Mesenchymal stem cell (in vitro differentiated cells and primary cell): ENCODE data around the gene CELSR3.

Experiments used
- DNase-seq: peaks from one replicate; pipeline ENCODE4 v3.0.0-alpha.2; 2013
- H2AFZ ChIP-seq: one replicate; pipeline ENCODE4 v1.6.1; 2013; ENCODE audit warnings: low read depth, mild to moderate bottlenecking, control low read depth, inconsistent platforms, low read length, moderate library complexity
- H2AK5ac ChIP-seq: 2 replicates; pipeline ENCODE4 v1.6.1; 2013; ENCODE audit warnings: low read length, moderate library complexity, mild to moderate bottlenecking, inconsistent platforms; ENCODE audit not compliant: severe bottlenecking
- H2BK120ac ChIP-seq: one replicate; pipeline ENCODE4 v1.6.1; 2013; ENCODE audit warnings: low read depth, mild to moderate bottlenecking, inconsistent platforms, low read length, moderate library complexity
- H2BK12ac ChIP-seq, 2 experiments: one replicate each; pipeline ENCODE4 v1.6.1; 2013; ENCODE audit warnings: inconsistent platforms in 2 of 2, low read length in 2 of 2, mild to moderate bottlenecking in 2 of 2, moderate library complexity in 2 of 2, control low read depth in 1 of 2
- H2BK15ac ChIP-seq: one replicate; pipeline ENCODE4 v1.6.1; 2013; ENCODE audit warnings: mild to moderate bottlenecking, low read depth, inconsistent platforms; ENCODE audit not compliant: poor library complexity, severe bottlenecking
- H2BK5ac ChIP-seq: 2 replicates; pipeline ENCODE4 v1.6.1; 2013; ENCODE audit warnings: low read depth, mild to moderate bottlenecking, low read length, control low read depth, inconsistent platforms; ENCODE audit not compliant: poor library complexity, severe bottlenecking
- H3K14ac ChIP-seq, 2 experiments: one replicate each; pipeline ENCODE4 v1.6.1; 2013; ENCODE audit warnings: inconsistent platforms in 2 of 2, low read length in 2 of 2, control low read depth in 1 of 2, mild to moderate bottlenecking in 1 of 2, moderate library complexity in 1 of 2
- H3K18ac ChIP-seq, 2 experiments: one replicate each; pipeline ENCODE4 v1.6.1; 2013; ENCODE audit warnings: inconsistent platforms in 2 of 2, low read length in 2 of 2, control low read depth in 1 of 2, low read depth in 1 of 2, mild to moderate bottlenecking in 1 of 2
- H3K23ac ChIP-seq, 2 experiments: one replicate each; pipeline ENCODE4 v1.6.1; 2013; ENCODE audit warnings: inconsistent platforms in 2 of 2, low read length in 2 of 2, mild to moderate bottlenecking in 2 of 2, moderate library complexity in 2 of 2, control low read depth in 1 of 2
- H3K27ac ChIP-seq: 2 replicates; pipeline ENCODE4 v1.5.1; 2013; ENCODE audit warnings: mild to moderate bottlenecking, moderate library complexity, low read length, control low read depth, inconsistent platforms; ENCODE audit not compliant: poor library complexity, severe bottlenecking
- H3K27me3 ChIP-seq, 2 experiments: 2 replicates each; pipeline versions ENCODE4 v1.6.1 to v1.7.0; 2013; ENCODE audit warnings: low read length in 2 of 2, mild to moderate bottlenecking in 2 of 2, moderate library complexity in 2 of 2, control low read depth in 1 of 2, inconsistent platforms in 1 of 2; ENCODE audit not compliant: control insufficient read depth in 1 of 2, insufficient read depth in 1 of 2
- H3K36me3 ChIP-seq, 2 experiments: 2 replicates each; pipeline versions ENCODE4 v1.6.1 to v1.7.0; 2013; ENCODE audit warnings: low read length in 2 of 2, control low read depth in 1 of 2, inconsistent platforms in 1 of 2, low read depth in 1 of 2, mild to moderate bottlenecking in 1 of 2; ENCODE audit not compliant: insufficient read depth in 2 of 2, control insufficient read depth in 1 of 2
- H3K4ac ChIP-seq, 2 experiments: one replicate each; pipeline ENCODE4 v1.6.1; 2013; ENCODE audit warnings: inconsistent platforms in 2 of 2, low read length in 2 of 2, mild to moderate bottlenecking in 2 of 2, moderate library complexity in 2 of 2, control low read depth in 1 of 2, low read depth in 1 of 2
- H3K4me1 ChIP-seq: 2 replicates; pipeline ENCODE4 v1.6.1; 2013; ENCODE audit warnings: low read depth, low read length, control low read depth; ENCODE audit not compliant: control insufficient read depth, insufficient read depth
- H3K4me2 ChIP-seq: 2 replicates; pipeline ENCODE4 v1.6.1; 2013; ENCODE audit warnings: low read length, mild to moderate bottlenecking, inconsistent platforms; ENCODE audit not compliant: poor library complexity, severe bottlenecking
- H3K4me3 ChIP-seq, 2 experiments: 2 replicates each; pipeline versions ENCODE4 v1.5.1 to v1.7.0; 2013; ENCODE audit warnings: low read length in 2 of 2, mild to moderate bottlenecking in 2 of 2, control low read depth in 1 of 2, low read depth in 1 of 2; ENCODE audit not compliant: insufficient read depth in 1 of 2
- H3K79me1 ChIP-seq: replicated peaks from 2 replicates; pipeline ENCODE4 v1.6.1; 2013; ENCODE audit warnings: mild to moderate bottlenecking, control low read depth, low read length, inconsistent platforms; ENCODE audit not compliant: poor library complexity, severe bottlenecking
- H3K9ac ChIP-seq: 2 replicates; pipeline ENCODE4 v1.7.0; 2013; ENCODE audit warnings: mild to moderate bottlenecking, low read length, moderate library complexity
- H3K9me3 ChIP-seq: 2 replicates; pipeline ENCODE4 v1.7.0; 2013; ENCODE audit warnings: mild to moderate bottlenecking, low read length; ENCODE audit not compliant: control insufficient read depth
- H4K8ac ChIP-seq: one replicate; pipeline ENCODE4 v1.6.1; 2013; ENCODE audit warnings: inconsistent platforms, mild to moderate bottlenecking, low read length, moderate library complexity
- H4K91ac ChIP-seq: one replicate; pipeline ENCODE4 v1.6.1; 2013; ENCODE audit warnings: mild to moderate bottlenecking, low read length, inconsistent platforms
- WGBS: methylation state at CpG from one replicate; pipeline ENCODE4 v1.1.7; 2013; ENCODE audit warnings: mixed read lengths; 5-methylcytosine and 5-hydroxymethylcytosine counted together

Gene CELSR3

GRCh38 chr3:48655606-48656005, 7.1 kb downstream of the CELSR3 start:
- Histone ChIP-seq H3K27ac (no peak overlapping the region), H3K4me1 (peaks cover 15% of the 10 kb centered on the region), H4K8ac (no peak overlapping the region), H2BK15ac (no peak overlapping the region), H3K79me1 (no peaks in the 10 kb centered on the region), H3K36me3 (peaks cover 0 to 24% of the 10 kb centered on the region in 2 experiments), H2BK5ac (no peak overlapping the region), H2BK12ac (no peak overlapping the region), H3K14ac (no peak overlapping the region), H3K9me3 (no peaks in the 10 kb centered on the region), H4K91ac (no peak overlapping the region), H3K4me3 (no peak overlapping the region), H2AK5ac (no peak overlapping the region), H3K27me3 (peaks cover 0 to 39% of the 10 kb centered on the region in 2 experiments), H2BK120ac (no peak overlapping the region), H3K23ac (peak overlapping the region in 1 of 2 experiments; percentile 28), H3K4ac (no peak overlapping the region), H3K18ac (no peak overlapping the region), H2AFZ (no peak overlapping the region), H3K9ac (no peak overlapping the region), H3K4me2 (no peak overlapping the region)
- DNase-seq, result no peak
- 55% methylated on average over 23 of the region's 30 CpGs for WGBS

DNA sequence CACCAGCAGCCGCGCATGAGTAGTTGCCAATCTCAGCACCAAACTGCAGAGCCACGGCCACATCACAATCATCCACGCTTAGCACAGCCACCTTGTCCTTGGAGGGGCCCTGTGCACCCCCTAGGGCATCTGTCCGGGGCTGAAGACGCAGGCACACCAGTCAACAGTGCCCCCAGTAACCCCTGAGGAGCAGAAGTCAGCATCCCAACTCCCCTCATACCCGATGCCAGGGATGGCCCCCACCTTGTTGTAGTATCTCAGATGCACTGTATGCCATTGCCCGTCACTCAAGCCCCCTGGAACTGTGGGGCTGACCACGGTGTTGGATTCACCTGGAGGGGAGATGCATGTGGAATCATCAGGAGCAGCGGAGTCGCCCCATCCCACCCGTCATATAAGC, 7.6 kb downstream of the CELSR3 start:
- peaks cover 15% of the 10 kb centered on the region for H3K4me1 ChIP-seq
- DNase-seq, result no peak
- no peak overlapping the region for H2BK12ac ChIP-seq
- H2BK120ac ChIP-seq, result no peak overlapping the region
- 95% methylated on average over 12 of the region's 12 CpGs for WGBS
- no peak overlapping the region for H2BK5ac ChIP-seq
- H3K4ac ChIP-seq, result no peak overlapping the region
- H3K9ac ChIP-seq, result no peak overlapping the region
- H3K27me3 ChIP-seq, result peaks cover 0 to 39% of the 10 kb centered on the region in 2 experiments
- H2BK15ac ChIP-seq, result no peak overlapping the region
- H3K18ac ChIP-seq, result no peak overlapping the region
- H2AFZ ChIP-seq, result no peak overlapping the region
- no peak overlapping the region for H2AK5ac ChIP-seq
- no peak overlapping the region for H3K14ac ChIP-seq
- no peaks in the 10 kb centered on the region for H3K79me1 ChIP-seq
- H4K8ac ChIP-seq, result no peak overlapping the region
- no peaks in the 10 kb centered on the region for H3K9me3 ChIP-seq
- H3K36me3 ChIP-seq, result peaks cover 0 to 21% of the 10 kb centered on the region in 2 experiments
- H4K91ac ChIP-seq, result no peak overlapping the region
- no peak overlapping the region for H3K23ac ChIP-seq
- no peak overlapping the region for H3K4me3 ChIP-seq
- H3K4me2 ChIP-seq, result no peak overlapping the region
- no peak overlapping the region for H3K27ac ChIP-seq

DNA sequence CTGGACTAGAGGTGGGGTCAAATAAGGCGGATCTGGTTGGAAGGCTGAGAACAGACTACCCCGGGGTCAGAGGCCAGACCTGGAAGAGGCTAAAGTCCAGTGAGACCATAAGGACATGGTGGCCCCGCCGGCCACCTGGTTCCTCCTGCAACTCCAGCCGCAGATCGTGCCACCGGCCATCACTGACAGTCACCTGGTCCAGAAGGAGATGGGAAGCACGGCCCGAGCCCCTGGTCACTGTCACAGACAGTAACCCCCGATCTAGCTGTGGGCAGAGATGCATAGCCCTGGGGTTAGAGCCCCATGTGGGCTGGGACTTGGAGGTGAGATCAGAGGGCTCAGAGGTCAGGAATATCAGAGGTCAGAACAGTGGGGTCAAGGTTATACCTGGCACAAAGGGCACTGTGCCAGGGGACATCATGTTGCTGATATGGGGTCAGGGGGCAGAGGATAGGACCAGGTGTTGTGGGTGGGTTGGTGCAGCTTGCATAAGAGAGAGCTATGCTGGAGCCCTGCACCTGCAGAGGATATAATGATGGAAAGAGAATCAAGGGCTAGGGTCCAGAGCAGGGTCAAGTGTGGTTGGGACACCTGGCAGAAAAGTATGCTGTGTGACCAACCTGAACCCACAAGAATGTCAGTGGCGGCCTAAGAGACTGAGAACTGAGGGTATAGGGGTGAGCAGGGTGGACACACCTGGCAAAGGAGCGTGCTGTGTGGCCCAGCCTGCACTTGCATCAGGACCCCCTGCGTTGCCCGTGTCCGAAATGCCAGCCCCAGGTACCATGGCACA, 9.6 kb downstream of the CELSR3 start:
- Histone ChIP-seq H3K4ac (no peak overlapping the region), H3K27ac (no peak overlapping the region), H3K14ac (no peak overlapping the region), H3K27me3 (peaks cover 0 to 33% of the 10 kb centered on the region in 2 experiments), H3K79me1 (no peaks in the 10 kb centered on the region), H2BK5ac (no peak overlapping the region), H3K18ac (no peak overlapping the region), H4K8ac (no peak overlapping the region), H2BK120ac (no peak overlapping the region), H2AFZ (no peak overlapping the region), H2BK15ac (no peak overlapping the region), H3K23ac (peak overlapping the region in 1 of 2 experiments; percentile 40), H2BK12ac (no peak overlapping the region), H2AK5ac (no peak overlapping the region), H3K9me3 (no peaks in the 10 kb centered on the region), H3K4me3 (no peak overlapping the region), H4K91ac (no peak overlapping the region), H3K9ac (no peak overlapping the region), H3K4me1 (peaks cover 15% of the 10 kb centered on the region), H3K36me3 (peaks cover 0 to 13% of the 10 kb centered on the region in 2 experiments), H3K4me2 (no peak overlapping the region)
- WGBS, result 95% methylated on average over 15 of the region's 15 CpGs
- no peak for DNase-seq

DNA sequence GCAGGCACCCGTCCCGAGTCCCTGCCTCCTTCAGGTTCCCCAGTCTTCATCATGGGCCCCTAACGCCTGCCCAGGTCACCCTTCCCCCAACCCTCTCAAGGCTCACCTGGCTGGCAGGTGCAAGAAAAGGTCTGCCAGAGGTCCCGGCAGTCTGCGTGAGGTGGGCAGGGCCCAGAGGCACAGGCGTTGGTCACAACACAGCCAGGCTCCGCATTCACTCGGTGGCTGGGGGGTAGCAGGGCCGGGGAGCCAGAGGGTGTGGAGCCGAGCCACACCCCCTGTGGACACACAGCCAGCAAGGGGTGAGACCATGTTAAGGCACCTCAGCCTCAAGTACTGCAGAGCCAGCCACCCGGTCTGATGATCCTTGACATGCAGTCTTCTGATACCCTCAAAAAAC, 10.9 kb downstream of the CELSR3 start:
- H3K4me2 ChIP-seq, result no peak overlapping the region
- H2BK5ac ChIP-seq, result no peak overlapping the region
- no peaks in the 10 kb centered on the region for H3K79me1 ChIP-seq
- no peak overlapping the region for H4K91ac ChIP-seq
- H3K36me3 ChIP-seq, result peaks cover 0 to 8% of the 10 kb centered on the region in 2 experiments
- no peak overlapping the region for H3K14ac ChIP-seq
- H3K27me3 ChIP-seq, result peaks cover 0 to 21% of the 10 kb centered on the region in 2 experiments
- H3K18ac ChIP-seq, result no peak overlapping the region
- H3K23ac ChIP-seq, result no peak overlapping the region
- 89% methylated on average over 11 of the region's 11 CpGs for WGBS
- H3K27ac ChIP-seq, result no peak overlapping the region
- no peak overlapping the region for H2AFZ ChIP-seq
- H2AK5ac ChIP-seq, result no peak overlapping the region
- no peak overlapping the region for H4K8ac ChIP-seq
- no peak overlapping the region for H3K4me3 ChIP-seq
- no peak overlapping the region for H3K4ac ChIP-seq
- H2BK12ac ChIP-seq, result no peak overlapping the region
- no peak overlapping the region for H2BK120ac ChIP-seq
- H2BK15ac ChIP-seq, result peak overlapping the region; percentile 36
- peaks cover 15% of the 10 kb centered on the region for H3K4me1 ChIP-seq
- no peak overlapping the region for H3K9ac ChIP-seq
- no peaks in the 10 kb centered on the region for H3K9me3 ChIP-seq
- no peak for DNase-seq
